ENCODE results near the gene NAB2. TPM values are rescaled to one million over a fixed set of nuclear protein-coding genes. Genes with fewer than 3 reads are reported as not detected.

Gene NAB2
- total RNA-seq, 1 donor from 2014 or later = 5.4 TPM

- peak in 1 of 2 donors; percentile 62 for DNase-seq (ENCODE audit: low read depth in 2 of 2)
Observed at GRCh38 chr12:57093415-57094207, 4.7 kb downstream of the NAB2 start.

DNA sequence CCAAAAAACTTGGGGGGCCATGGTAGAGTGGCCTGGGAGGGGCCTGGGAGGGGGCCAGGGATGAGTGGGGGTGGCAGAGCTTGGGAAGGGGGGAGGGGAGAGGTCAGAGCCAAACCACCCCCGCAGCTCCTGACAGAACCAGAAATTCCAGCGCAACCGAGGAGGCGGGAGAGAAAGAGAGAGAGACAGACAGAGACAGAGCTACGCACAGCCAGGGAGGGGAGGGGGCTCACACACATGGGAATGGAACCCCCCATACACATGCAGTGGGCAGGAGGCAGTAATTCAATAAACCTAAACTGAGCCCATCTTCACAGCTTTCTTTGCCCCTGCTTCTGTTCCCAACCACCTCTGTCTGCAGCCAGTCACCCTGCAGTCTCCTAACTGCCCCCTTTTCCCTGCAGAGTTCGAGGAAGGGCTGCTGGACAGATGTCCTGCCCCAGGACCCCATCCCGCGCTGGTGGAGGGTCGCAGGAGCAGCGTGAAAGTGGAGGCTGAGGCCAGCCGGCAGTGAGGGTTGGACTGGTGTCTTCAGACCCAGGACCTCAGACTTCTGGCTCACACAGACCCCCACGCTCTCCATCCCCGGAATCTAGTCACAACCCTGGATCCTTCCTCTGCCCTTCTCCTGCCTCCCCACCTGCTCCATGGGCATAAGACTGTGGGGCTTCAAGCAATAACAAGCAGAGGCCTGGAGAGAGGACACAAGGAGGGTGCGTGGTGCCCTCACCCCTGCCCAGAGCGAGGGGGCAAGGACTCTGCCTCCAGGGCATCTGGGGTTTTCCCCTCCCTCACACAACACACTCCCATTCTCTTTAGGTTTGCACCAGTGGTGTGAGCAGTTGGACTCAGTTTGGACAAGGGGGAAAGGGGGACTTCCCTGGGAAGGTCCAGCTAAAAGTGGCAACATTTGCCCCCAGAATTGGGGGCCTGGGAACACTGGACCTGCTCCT, 5.6 kb downstream of the NAB2 start:
- DNase-seq (ENCODE audit: low read depth in 2 of 2) = no peak

- DNase-seq (ENCODE audit: low read depth in 2 of 2) = no peak
Observed at GRCh38 chr12:57095440-57095839, 6.5 kb downstream of the NAB2 start.

GRCh38 chr12:57096099-57096572, 7.2 kb downstream of the NAB2 start:
- DNase-seq (ENCODE audit: low read depth in 2 of 2) = no peak

DNA sequence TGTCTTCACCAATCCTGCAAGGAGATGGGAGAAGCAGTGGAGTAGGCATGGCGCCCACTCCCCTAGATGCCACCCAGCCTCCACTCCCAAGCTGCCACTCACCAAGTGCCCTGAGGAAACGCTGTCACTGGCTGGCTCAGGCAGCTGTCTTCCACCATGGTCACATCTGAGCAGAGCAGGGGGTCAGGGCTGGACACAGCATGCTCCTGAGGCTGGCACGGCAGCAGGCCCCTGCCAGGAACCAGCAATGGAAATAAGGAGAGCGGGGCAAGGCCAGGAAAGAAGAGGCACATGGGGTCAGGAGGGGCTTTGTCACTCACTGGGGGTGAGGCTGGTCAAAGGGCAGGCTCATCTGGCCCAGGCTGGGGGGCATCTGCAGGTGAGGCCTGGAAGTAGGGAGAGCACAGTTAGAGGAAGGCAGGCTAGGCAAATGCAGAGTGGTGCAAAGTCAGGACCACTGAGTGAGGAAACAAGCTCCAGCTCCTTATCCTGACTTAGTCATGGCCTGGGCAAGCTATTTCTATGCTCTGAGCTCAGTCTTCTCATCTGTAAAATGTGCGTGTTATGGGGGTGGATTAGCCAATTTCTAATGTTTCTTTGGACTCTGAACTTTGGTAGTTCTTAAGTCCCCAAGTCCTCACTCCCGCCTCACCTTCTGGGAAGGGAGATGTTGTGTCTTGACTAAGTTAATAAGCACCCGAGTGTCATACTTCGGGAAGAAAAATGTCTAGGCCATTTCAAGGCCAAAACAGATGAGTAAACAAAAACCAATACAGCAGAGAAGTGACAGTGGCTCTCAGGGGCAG, 8.0 kb downstream of the NAB2 start:
- DNase-seq (ENCODE audit: low read depth in 2 of 2) = no peak

DNA sequence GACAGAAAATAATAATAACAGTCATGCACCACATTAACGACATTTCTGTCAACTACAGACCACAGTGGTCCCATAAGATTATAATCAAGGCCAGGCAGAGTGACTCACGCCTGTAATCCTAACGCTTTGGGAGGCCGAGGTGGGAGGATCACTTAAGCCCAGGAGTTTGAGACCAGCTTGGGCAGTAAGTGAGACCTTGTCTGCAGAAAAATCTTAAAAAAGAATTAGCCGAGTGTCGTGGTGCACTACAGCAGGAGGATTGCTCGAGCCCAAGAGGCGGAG, 8.6 kb downstream of the NAB2 start:
- DNase-seq (ENCODE audit: low read depth in 2 of 2) = no peak

- no peak for DNase-seq (ENCODE audit: low read depth in 2 of 2)
Observed at GRCh38 chr12:57098546-57098945, 9.6 kb downstream of the NAB2 start.

DNA sequence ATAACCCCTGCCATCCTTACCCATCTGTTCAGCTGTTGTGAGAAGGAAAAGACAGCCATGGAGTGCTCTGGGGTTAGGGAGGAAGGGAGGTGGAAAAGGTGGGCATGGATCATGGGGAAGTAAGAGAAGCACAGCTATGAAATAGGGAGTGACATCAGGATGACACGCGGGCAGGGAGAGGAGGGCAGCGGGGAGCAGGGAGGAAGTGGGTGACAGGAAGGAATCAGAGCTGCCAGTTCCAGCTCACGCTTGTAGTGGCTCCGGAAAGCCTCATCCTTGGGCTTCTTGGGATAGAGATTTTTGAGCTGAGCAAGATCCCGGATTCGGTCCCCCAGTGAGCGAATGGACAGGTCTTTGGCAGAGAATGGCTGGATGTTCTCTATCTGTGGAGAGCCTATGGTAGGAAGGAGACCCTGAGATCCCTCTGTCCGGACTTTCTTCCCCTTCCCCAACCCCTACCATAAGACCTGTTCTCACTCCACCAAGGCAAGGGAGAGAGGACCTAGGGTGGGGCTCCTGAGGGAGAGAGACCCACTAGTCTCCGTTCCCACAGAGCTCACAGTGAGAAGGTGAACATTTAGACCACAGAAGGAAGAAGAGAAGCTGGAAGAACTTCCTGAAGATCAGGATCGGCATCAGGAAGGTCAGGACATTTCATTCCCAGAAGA, 10.3 kb downstream of the NAB2 start:
- DNase-seq (ENCODE audit: low read depth in 2 of 2) = no peak

DNA sequence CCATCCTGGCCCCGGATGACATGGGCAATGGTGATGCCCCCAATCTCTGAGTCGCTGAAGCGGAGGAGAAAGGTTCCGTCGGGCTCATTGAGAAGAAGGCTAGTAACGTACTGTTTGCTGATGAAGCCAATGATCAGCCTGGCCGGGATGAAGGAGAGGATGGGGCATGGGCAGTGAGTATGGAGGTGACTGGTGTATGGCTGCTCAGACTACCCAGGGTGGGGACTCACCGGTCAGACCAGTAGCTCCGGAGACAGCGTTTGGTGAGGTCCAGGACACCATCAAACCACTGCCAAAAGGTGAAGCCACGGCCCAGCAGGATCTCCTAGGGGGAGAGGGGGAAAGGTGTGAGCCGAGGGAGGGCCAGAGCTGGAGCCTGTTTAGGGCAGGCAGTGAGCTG, 10.9 kb downstream of the NAB2 start:
- no peak for DNase-seq (ENCODE audit: low read depth in 2 of 2)

GRCh38 chr12:57101892-57102695, 13.2 kb downstream of the NAB2 start:
- no peak for DNase-seq (ENCODE audit: low read depth in 2 of 2)

DNA sequence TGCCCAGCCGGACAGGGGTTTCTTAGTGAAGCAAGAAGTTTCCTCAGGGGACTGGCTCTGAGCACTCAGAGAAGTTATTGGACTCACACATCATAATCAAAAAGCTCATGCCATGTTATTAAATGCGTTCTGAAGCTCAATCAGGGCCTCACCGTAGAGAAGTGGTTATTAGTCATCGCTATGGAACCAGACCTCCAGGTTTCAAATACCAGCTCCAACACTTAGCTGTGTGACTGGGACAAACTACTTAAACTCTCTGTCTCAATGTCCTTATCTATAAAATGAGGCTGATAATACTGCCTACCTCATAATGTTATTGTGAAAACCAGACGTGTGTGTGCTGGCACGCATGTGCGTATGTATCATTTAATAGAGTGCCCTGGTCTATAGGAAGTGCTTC, 14.9 kb downstream of the NAB2 start:
- no peak for DNase-seq (ENCODE audit: low read depth in 2 of 2)

- DNase-seq (ENCODE audit: low read depth in 2 of 2) = no peak
Observed at GRCh38 chr12:57104292-57104910, 15.5 kb downstream of the NAB2 start.

DNA sequence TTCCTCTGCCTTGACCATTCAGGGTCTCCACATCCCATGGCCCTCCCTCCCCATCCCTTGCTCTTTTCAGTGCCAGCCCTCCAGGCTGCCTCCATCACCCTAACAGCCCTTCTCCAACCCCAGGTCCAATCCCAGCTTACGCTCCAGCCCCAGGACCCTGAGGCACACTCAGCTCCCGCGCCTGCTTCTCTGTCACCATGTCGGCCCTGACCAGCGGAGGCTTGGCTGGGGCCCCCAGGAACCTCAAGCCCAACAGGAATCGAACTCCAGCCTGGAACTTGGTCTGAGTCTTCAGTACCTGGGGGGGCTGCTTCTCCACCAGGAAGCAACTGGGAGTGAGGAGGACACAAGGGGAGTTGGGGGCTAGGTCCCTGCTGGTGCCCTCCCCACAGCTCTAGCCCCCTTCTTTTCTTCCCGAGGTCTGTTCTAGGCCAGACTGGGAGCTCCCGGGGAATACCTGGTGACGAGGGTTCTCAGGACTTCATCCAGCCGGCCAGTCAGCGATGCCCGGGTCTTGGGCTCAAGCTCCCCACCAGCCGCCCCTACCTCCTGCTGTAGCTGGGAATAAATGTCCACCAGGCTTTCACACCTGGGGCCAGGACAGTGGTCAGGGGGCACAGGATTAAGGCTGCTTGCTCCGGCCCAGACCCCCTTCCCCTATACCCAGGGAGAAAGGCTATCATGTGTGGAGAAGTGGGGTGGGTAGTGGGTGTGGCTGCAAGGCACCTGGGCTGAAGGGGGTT, 16.3 kb downstream of the NAB2 start:
- DNase-seq (ENCODE audit: low read depth in 2 of 2) = no peak

DNA sequence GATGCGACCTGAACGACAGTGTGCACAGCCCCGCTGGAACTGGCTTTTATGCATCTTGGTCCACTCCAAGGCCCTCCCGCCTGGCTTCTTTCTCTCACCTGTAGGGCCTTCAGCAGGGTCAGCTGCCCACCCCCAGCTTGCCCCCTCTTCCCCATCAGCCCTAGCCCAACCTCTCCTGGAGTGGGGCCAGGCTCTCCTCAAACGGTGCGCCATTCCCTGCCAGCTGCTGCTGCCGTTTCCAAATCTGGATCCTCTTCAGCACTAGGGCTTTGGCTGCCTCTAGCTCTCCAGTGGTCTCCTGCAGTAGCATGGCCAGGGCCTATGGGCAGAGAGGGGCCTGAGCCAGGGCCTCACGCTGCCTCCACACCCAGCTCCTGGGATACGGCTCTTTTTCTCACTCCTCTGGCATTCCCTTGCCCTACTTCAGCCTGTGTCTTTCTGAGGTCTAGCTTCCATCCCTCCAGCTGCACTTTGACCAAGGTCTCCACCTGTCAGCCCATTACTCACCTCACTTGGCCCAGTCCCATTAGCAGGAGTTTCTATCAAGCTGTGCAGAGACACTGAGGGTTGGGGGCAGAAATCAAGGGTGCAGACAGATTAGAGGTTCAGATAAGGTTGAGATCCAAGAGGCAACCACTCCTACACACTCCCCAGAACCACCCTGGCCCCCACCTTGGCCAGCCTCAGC, 17.3 kb downstream of the NAB2 start:
- no peak for DNase-seq (ENCODE audit: low read depth in 2 of 2)

GRCh38 chr12:57107456-57108155, 18.7 kb downstream of the NAB2 start:
- no peak for DNase-seq (ENCODE audit: low read depth in 2 of 2)

DNA sequence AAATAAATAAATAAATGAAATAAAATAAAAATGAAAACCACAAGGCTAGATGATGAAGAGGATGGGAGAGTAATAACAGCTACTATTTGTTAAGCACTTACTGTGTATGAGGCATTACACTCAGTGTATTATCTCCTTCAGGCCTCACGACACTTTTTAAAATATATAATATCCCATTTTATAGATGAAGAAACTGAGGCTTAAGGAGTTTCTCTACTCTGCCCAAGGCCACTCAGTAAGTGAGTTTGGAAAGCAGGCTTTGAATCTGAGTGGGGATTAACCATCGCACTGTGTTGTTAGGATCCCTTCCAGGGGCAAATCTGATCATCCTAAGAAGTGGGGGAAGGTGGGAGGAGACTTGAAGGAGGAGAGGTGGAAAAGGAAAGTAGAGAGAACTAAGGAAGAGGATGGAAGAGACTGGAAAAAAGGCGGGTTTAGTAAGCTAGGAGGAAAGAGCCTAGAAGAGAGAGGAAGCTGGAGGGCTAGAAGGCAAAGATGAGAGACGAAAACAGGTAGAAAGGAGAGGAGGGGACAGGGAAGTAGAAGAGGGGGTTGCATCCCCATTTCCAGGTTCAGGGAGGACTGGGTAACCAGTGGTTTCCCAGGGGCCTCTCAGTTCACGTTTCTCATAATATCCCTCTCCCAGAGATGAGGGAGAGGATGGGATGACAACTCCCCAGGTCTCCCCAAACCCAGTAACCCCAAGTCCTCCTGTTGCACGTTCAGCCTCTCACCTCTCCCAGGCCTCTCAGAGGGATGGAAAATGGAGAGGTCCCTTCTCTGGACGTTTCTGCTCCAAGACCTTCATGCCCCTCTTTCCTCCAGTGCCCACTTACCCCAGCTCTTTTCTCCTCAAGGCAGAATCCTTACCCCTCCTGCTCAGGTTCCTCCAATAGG, 20.5 kb downstream of the NAB2 start:
- no peak for DNase-seq (ENCODE audit: low read depth in 2 of 2)
